GM21390 (cell line): ENCODE results near the gene ACP4.
"Not testable (repeated sequence)": the region's sequence is repeated elsewhere in the genome, so short reads cannot be mapped to it uniquely, and the experiment has no call there.

Experiments
- ATAC-seq: cut with Tn5 transposase; IDR thresholded peaks from one replicate; pipeline ENCODE4 v1.9.1; 2021; ENCODE audit not compliant: unreplicated experiment

The ACP4 gene, protein sequence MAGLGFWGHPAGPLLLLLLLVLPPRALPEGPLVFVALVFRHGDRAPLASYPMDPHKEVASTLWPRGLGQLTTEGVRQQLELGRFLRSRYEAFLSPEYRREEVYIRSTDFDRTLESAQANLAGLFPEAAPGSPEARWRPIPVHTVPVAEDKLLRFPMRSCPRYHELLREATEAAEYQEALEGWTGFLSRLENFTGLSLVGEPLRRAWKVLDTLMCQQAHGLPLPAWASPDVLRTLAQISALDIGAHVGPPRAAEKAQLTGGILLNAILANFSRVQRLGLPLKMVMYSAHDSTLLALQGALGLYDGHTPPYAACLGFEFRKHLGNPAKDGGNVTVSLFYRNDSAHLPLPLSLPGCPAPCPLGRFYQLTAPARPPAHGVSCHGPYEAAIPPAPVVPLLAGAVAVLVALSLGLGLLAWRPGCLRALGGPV

DNA sequence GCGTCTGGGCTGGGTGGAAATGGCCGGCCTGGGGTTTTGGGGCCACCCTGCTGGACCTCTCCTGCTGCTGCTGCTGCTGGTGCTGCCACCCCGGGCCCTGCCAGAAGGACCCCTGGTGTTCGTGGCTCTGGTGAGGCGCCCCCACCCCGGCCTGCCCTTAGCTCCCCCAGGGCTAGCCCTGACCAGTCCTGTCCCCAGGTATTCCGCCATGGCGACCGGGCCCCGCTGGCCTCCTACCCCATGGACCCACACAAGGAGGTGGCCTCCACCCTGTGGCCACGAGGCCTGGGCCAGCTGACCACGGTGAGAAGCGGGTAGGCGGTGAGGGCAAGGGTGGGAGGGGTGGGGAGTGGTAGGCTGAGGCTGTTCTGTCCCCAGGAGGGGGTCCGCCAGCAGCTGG lies at the start of gene ACP4:
TSS of gene ACP4 (plus strand) at position 20 of the 400 bp plus-strand sequence. CDS start at position 20, 0 bp downstream.
- ATAC-seq, result no peak

DNA sequence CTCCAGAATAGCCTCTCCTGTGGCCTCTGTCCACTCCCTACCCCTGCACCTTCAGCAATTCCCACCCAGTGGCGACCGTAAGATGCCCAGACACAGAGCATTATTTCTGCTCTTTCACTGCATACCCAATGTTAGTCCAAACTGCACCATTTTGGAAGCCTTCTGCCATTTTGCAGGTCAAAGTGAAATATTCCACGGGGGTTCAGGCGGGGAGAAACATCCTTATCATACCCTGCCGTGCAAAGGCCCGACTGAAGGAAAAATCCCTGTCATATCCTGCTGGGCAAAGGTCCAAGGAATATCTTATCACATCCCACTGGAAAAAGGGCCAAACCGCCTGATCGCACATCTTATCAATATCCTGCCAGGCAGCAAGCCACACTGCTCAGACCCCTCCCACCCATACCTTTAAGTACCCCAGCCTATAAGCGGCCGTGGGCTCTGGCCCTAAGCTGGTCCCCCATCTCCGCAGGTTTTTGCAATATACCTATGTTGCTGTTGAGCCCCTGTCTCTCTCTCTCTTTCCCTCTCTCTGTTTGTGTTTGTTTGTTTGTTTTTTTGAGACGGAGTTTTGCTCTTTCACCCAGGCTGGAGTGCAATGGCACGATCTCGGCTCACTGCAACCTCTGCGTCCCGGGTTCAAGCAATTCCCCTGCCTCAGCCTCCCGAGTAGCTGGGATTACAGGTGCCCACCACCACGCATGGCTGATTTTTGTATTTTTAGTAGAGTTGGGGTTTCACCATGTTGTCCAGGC lies 48.9 kb upstream of the ACP4 start:
- no peak for ATAC-seq

DNA sequence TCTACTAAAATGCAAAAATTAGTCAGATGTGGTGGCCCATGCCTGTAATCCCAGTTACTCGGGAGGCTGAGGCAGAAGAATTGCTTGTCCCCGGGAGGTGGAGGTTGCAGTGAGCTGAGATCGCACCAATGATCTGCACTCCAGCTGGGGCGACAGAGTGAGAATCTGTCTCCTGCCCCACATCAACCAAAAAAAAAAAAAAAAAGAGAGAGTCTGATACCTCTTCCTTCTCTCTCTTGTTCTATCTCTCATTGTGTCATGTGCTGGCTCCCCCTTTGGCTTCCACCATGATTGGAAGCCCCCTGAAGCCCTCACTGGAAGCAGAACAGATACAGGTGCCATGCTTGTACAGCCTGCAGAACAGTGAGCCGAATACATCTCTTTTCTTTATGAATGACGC lies 46.7 kb upstream of the ACP4 start:
- ATAC-seq, result no peak

DNA sequence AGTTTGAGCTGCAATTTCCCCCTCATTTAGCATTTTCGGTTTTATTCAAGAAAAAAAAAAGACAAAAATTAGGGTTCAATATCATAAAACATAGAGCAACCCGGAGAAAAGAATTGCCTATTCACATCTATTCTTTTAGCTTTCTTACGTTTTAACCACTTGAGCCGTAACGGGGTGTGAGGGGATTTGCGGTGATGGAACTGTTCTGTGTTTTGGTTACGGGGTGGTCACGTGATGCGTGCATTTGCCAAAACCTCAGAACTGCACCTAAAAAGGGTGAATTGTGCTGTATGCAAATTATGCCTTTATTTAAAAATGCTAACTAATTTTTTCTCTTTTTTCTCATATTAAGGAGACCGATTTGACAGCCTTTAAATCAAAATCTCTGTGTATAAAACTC lies 45.0 kb upstream of the ACP4 start:
- ATAC-seq, result no peak

DNA sequence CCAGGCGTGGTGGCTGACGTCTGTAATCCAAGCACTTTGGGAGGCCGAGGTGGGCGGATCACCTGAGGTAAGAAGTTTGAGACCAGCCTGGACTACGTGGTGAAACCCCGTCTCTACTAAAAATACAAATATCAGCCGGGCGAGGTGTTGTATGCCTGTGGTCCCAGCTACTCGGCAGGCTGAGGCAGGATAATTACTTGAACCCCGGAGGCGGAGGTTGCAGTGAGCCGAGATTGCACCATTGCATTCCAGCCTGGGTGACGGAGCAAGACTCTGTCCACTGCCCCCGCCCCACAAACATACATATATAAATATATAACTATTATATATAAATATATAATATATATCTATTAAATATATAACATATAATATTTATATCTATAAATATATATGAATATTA lies 43.1 kb upstream of the ACP4 start:
- not testable (repeated sequence) for ATAC-seq

DNA sequence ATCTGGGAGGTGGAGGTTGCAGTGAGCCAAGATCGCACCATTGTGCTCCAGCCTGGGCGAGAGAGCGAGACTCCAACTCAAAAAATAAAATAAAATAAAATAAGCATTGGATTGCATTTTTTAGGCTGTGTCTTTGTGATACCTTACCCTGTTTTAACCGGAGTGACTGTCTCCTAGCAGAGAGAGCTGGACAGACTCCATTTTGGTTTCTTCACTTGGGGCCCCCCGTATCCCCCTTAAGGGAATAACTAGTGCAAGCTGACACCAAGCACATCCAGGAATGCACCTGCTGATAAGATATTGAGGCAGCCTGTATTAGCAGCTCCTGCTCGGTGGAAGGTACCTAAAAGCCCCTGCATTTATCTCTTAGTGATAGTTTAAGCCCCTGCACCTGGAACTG lies 40.7 kb upstream of the ACP4 start:
- ATAC-seq, result no peak

DNA sequence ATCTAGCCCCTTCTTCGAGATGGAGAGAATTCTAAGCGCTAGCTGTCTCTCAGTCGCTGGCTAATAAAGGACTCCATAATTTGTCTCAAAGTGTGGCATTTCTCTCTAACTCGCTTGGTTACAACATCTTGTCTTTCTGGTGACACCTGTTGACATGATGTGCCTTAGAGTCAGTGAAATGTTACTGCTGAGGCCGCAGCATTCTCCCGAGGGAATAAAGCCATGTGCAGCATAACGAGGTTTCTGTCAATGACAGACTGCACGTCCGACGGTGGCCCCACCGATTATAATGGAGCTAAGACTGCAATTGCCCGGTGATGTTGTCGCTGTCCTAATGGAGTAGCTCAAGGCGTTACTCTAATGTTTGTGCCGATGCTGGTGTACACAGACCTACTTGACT lies 40.2 kb upstream of the ACP4 start:
- ATAC-seq, result no peak

DNA sequence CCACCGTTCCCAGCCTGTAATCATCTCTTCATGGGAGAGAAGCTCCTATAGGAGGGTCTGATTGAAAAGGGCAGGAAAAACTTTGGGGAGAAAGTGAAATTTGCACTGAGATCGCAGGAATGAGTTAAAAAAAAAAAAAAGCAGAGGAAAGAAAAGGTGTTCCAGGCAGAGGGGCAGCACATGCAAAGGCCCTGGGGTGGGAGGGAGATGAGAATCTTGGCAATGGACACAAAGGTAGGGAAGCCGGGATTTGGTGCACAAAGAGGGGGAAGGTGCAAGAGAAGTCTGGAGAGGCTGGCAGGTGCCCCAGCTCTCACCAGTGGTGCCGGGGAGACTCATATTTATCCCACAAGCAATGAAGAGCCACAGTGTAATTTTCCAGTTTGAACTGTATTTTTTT lies 36.3 kb upstream of the ACP4 start:
- no peak for ATAC-seq

DNA sequence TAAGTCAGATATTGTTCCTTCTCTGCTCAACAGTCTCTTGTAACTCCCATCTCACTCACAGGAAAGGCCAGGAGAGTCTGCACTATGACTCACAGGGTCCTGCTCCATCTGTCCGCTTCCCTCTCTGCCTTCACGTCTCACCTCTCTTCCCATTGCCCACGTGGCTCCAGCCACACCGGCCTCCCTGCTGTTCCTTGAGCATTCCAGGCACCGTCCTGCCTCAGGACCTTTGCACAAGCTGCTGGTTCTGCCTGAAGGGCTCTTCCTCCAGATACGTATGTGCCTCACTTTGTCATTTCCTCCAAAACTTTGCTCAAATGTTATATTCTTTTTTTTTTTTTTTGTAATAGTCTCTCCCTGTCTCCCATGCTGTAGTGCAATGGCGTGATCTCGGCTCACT lies 34.0 kb upstream of the ACP4 start:
- ATAC-seq, result not testable (repeated sequence)

DNA sequence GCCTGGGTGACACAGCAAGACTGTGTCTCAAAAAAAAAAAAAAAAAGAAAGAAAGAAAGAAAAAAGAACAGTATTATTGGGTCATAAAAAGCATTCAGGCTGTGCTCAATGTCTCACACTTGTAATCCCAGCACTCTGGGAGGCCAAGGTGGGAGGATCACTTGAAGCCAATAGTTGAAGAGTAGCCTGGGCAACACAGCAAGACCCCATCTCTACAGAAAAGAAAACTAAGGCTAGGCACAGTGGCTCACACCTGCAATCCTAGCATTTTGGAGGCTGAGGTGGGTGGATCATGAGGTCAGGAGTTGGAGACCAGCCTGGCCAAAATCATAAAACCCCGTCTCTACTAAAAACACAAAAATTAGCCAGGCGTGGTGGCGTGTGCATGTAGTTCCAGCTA lies 32.6 kb upstream of the ACP4 start:
- not testable (repeated sequence) for ATAC-seq

DNA sequence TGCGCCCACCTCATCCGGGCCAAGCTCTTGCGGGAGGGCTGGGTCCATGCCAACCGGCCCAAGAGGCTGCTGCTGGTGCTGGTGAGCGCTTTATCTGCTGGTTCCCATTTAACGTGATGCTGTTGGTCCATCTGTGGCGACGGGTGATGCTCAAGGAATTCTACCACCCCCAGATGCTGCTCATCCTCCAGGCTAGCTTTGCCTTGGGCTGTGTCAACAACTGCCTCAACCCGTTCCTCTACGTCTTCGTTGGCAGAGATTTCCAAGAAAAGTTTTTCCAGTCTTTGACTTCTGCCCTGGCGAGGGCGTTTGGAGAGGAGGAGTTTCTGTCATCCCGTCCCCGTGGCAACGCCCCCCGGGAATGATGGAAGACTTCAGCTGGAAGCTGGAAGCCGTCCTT lies 31.1 kb upstream of the ACP4 start:
- ATAC-seq, result not testable (repeated sequence)

DNA sequence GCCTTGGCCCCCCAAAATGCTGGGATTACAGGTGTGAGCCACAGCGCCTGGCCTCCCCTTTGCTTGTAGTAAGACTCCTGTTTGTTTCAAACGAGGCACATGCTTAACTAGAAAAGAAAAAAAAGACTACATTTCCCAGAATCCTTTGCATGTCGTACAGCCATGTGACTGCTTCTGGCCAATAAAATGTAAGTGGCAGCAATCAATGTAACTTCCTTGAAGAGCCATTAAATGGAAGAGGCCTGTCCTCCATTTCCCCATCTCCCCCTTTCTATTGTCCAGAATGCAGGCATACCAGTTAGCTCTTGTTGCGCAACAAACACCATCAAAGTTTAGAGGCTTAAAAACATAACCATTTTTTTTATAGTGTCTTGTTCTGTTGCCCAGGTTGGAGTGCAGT lies 30.3 kb upstream of the ACP4 start:
- ATAC-seq, result no peak

DNA sequence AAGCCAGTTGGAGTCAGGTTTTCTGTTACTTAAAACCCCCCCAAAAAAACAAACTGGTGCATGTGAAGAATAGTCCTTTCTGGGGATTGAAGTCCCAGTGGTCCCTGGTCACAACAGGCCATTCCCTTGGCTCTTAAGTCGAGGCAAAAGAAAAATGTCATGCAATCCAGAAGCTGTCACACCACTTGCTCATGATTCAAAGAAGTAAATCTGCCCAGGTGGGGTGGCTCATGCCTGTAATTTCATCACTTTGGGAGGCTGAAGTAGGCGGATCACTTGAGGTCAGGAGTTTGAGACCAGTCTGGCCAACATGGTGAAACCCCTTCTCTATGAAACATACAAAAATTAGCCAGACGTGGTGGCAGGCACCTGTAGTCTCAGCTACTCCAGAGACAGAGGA lies 28.7 kb upstream of the ACP4 start:
- ATAC-seq, result not testable (repeated sequence)

DNA sequence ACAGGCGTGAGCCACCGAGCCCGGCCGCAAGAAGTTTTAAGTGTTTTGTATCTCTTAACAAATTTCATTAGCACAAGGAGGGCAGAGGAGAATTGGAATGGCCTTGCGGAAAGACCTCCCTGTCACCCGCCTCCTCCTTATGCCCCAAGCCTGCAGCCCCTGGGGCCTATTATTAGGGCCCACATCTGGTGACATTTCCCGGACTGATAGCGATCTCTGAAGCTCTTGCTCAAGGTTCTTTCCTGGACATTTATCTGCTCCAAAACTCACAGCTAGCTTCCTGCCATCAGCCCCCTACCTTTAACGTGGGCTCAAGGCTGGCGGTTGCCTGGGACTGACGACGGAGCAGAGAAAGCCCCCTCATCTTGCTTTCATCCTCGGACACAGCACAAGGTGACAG lies 26.7 kb upstream of the ACP4 start:
- not testable (repeated sequence) for ATAC-seq

DNA sequence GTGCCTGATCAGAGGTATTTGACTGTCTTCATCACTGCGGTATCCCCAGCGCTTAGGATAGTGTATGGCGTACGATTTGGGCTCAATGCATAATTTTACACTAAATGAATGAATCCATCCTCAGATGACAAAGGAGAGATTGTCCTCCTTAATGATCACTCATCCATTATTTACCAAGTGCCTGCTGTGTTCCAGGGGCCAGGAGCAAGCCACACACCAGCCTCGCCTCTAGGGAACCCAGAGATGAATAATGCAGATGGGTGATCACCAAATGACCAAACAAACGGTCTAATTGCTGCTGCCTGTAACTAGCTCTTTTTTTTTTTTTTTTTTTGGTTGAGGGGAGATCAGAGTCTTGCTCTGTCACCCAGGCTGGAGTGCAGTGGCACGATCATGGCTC lies 25.8 kb upstream of the ACP4 start:
- ATAC-seq, result no peak

DNA sequence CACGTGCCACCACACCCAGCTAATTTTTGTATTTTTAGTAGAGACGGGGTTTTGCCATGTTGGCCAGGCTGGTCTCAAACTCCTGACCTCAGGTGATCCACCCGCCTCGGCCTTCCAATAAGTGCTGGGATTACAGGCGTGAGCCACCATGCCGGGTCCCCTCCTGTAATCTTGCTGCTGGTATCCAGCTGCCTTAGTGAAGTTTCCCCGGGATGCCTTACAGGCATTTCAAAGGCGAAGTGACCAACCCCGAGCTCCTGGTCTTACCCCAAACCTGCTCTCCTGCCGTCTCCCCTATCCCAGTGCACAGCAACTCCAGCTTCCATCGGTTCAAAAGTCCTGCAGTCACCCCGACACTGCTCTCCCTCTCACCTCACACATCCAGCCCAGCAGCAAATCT lies 23.5 kb upstream of the ACP4 start:
- ATAC-seq, result not testable (repeated sequence)

DNA sequence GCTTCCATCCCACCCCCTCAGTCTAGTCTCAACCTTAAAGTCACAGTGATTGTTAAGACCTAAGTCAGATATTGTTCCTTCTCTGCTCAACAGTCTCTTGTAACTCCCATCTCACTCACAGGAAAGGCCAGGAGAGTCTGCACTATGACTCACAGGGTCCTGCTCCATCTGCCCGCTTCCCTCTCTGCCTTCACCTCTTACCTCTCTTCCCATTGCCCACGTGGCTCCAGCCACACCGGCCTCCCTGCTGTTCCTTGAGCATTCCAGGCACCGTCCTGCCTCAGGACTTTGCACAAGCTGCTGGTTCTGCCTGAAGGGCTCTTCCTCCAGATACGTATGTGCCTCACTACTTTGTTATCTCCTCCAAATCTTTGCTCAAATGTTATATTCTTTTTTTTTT lies 23.0 kb upstream of the ACP4 start:
- not testable (repeated sequence) for ATAC-seq

DNA sequence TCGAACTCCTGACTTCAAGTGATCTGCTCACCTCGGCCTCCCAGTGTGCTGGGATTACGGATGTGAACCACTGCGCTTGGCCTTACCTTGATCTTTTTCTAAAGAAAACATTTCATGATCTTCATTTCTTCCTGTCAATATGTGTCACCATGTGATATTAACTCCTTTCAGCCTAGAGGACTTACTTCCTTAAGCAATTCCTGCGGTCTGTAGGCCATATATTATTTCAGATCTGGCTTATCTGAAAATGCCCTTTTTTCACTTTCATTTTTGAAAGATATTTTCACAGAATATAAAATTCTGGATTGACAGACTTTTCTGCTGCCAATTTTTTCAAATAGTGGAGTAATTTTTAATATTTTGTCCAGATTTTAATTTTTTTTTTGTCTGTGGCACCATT lies 21.9 kb upstream of the ACP4 start:
- ATAC-seq, result no peak

DNA sequence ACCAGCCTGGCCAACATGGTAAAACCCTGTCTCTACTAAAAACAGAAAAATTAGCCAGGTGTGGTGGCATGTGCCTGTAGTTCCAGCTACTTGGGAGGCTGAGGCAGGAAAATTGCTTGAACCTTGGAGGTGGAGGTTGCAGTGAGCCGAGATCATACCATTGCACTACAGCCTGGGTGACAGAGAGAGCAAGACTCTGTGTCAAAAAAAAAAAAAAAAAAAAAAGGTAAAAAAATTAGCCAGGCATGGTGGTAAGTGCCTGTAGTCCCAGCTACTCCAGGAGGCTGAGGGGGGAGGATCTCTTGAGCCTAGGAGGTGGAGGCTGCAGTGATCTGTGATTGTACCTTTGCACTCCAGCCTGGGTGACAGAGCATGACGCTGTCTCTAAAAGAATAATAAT lies 20.1 kb upstream of the ACP4 start, which contains the start of gene GPR32:
TSS of gene GPR32 (plus strand) at position 301 of the 400 bp plus-strand sequence. CDS start 137 bp downstream, outside the sequence.
- ATAC-seq, result not testable (repeated sequence)

DNA sequence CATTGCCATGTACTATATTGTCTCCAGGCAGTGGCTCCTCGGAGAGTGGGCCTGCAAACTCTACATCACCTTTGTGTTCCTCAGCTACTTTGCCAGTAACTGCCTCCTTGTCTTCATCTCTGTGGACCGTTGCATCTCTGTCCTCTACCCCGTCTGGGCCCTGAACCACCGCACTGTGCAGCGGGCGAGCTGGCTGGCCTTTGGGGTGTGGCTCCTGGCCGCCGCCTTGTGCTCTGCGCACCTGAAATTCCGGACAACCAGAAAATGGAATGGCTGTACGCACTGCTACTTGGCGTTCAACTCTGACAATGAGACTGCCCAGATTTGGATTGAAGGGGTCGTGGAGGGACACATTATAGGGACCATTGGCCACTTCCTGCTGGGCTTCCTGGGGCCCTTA lies 19.3 kb upstream of the ACP4 start:
- no peak for ATAC-seq

DNA sequence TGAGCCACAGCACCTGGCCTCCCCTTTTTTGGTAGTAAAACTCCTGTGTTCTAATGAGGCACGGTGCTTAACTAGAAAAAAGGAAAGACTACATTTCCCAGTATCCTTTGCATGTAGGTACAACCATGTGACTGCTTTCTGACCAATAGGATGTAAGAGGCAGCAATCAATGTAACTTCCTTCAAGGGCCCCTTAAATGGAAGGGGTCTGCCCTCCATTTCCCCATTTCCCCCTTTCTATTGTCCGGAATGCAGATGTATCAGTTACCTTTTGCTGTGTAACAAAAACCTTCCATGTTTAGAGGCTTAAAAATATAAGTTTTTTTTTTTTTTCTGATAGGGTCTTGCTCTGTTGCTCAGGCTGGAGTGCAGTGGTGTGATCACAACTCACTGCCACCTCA lies 17.7 kb upstream of the ACP4 start:
- ATAC-seq, result no peak

DNA sequence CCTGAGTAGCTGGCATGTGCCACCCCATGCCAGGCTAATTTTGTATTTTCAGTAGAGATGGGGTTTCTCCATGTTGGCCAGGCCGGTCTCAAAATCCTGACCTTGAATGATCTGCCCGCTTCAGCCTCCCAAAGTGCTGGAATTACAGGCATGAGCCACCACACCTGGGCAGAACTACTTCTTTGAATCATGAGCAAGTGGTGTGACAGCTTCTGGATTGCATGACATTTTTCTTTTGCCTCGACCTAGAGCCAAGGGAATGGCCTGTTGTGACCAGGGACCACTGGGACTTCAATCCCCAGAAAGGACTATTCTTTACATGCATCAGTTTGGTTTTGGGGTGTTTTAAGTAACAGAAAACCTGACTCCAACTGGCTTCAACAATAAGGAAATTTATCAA lies 17.3 kb upstream of the ACP4 start:
- ATAC-seq, result not testable (repeated sequence)
